H9 (cell line): ENCODE data around the gene NCKAP5. TPM values are rescaled to one million over a fixed set of nuclear protein-coding genes. Genes with fewer than 3 reads are reported as not detected.

ENCODE experiments used
- DNase-seq: peaks from one replicate; pipeline ENCODE4 v3.0.0-alpha.2; 2017
- H2AFZ ChIP-seq: one replicate; pipeline ENCODE4 v1.6.1; 2013; ENCODE audit warnings: mild to moderate bottlenecking, low read length, control low read depth, moderate library complexity
- H2AK5ac ChIP-seq: 2 replicates; pipeline ENCODE4 v1.6.1; 2013; ENCODE audit warnings: low read length, control low read depth, mixed read lengths; ENCODE audit not compliant: insufficient read length
- H2BK120ac ChIP-seq: one replicate; pipeline ENCODE4 v1.6.1; 2013; ENCODE audit warnings: low read depth, mild to moderate bottlenecking, low read length, control low read depth, inconsistent platforms; ENCODE audit not compliant: poor library complexity, severe bottlenecking
- H2BK12ac ChIP-seq: 2 replicates; pipeline ENCODE4 v1.6.1; 2013; ENCODE audit warnings: low read length, control low read depth, mixed read lengths, low read depth; ENCODE audit not compliant: insufficient read length
- H2BK15ac ChIP-seq: 2 replicates; pipeline ENCODE4 v1.6.1; 2013; ENCODE audit warnings: low read depth, low read length, control low read depth
- H2BK20ac ChIP-seq: one replicate; pipeline ENCODE4 v1.6.1; 2013; ENCODE audit warnings: low read depth, mild to moderate bottlenecking, low read length, control low read depth, inconsistent platforms; ENCODE audit not compliant: poor library complexity, severe bottlenecking
- H2BK5ac ChIP-seq: 2 replicates; pipeline ENCODE4 v1.6.1; 2013; ENCODE audit warnings: low read length, control low read depth, mixed read lengths; ENCODE audit not compliant: insufficient read length
- H3K14ac ChIP-seq: 2 replicates; pipeline ENCODE4 v1.6.1; 2013; ENCODE audit warnings: low read length, control low read depth; ENCODE audit not compliant: insufficient read depth
- H3K18ac ChIP-seq: 2 replicates; pipeline ENCODE4 v1.6.1; 2013; ENCODE audit warnings: low read depth, mild to moderate bottlenecking, mixed read lengths, low read length, control low read depth; ENCODE audit not compliant: insufficient read length
- H3K23ac ChIP-seq: 2 replicates; pipeline ENCODE4 v1.6.1; 2013; ENCODE audit warnings: low read length, control low read depth, mixed read lengths, low read depth; ENCODE audit not compliant: insufficient read length
- H3K23me2 ChIP-seq: 2 replicates; pipeline ENCODE4 v1.6.1; 2013; ENCODE audit warnings: low read depth, mild to moderate bottlenecking, mixed read lengths, low read length, control low read depth; ENCODE audit not compliant: insufficient read length, poor library complexity, severe bottlenecking
- H3K27ac ChIP-seq: 2 replicates; pipeline ENCODE4 v1.5.1; 2013; ENCODE audit warnings: low read length, control low read depth, mixed read lengths, low read depth; ENCODE audit not compliant: insufficient read length
- H3K27me3 ChIP-seq: 2 replicates; pipeline ENCODE4 v1.6.1; 2013; ENCODE audit warnings: low read length, control low read depth, inconsistent platforms; ENCODE audit not compliant: insufficient read depth
- H3K4ac ChIP-seq: 2 replicates; pipeline ENCODE4 v1.6.1; 2013; ENCODE audit warnings: low read depth, mild to moderate bottlenecking, control low read depth, inconsistent platforms, low read length, moderate library complexity
- H3K4me1 ChIP-seq: 2 replicates; pipeline ENCODE4 v1.6.1; 2013; ENCODE audit warnings: low read length, control low read depth, inconsistent platforms; ENCODE audit not compliant: insufficient read depth
- H3K4me2 ChIP-seq: 2 replicates; pipeline ENCODE4 v1.6.1; 2013; ENCODE audit warnings: low read length, control low read depth, mixed read lengths; ENCODE audit not compliant: insufficient read length, insufficient read depth
- H3K56ac ChIP-seq: 2 replicates; pipeline ENCODE4 v1.6.1; 2013; ENCODE audit warnings: low read depth, mild to moderate bottlenecking, mixed read lengths, low read length, control low read depth; ENCODE audit not compliant: insufficient read length
- H3K79me1 ChIP-seq: 2 replicates; pipeline ENCODE4 v1.6.1; 2013; ENCODE audit warnings: low read depth, mild to moderate bottlenecking, moderate library complexity, low read length, control low read depth, inconsistent platforms; ENCODE audit not compliant: insufficient read depth, poor library complexity, severe bottlenecking
- H3K79me2 ChIP-seq: 2 replicates; pipeline ENCODE4 v1.6.1; 2013; ENCODE audit warnings: low read length, control low read depth, inconsistent platforms; ENCODE audit not compliant: insufficient read depth
- H3K9ac ChIP-seq: 2 replicates; pipeline ENCODE4 v1.6.1; 2013; ENCODE audit warnings: low read length, control low read depth, mixed read lengths; ENCODE audit not compliant: insufficient read length; ENCODE audit errors: extremely low read depth
- H3K9me3 ChIP-seq: one replicate; pipeline ENCODE4 v1.6.1; 2013; ENCODE audit warnings: low read depth, low read length, inconsistent platforms; ENCODE audit not compliant: control insufficient read depth
- H3T11ph ChIP-seq: one replicate; pipeline ENCODE4 v1.6.1; 2013; ENCODE audit warnings: mild to moderate bottlenecking, low read length, control low read depth, inconsistent platforms
- H4K20me1 ChIP-seq: one replicate; pipeline ENCODE4 v1.6.1; 2013; ENCODE audit not compliant: control insufficient read depth, insufficient read length, insufficient read depth
- H4K5ac ChIP-seq: 2 replicates; pipeline ENCODE4 v1.6.1; 2013; ENCODE audit warnings: low read depth, mild to moderate bottlenecking, mixed read lengths, low read length, control low read depth; ENCODE audit not compliant: insufficient read length
- H4K8ac ChIP-seq: replicated peaks from 2 replicates; pipeline ENCODE4 v1.6.1; 2013; ENCODE audit warnings: low read length, control low read depth, mixed read lengths, low read depth; ENCODE audit not compliant: insufficient read length
- H4K91ac ChIP-seq: 2 replicates; pipeline ENCODE4 v1.6.1; 2013; ENCODE audit warnings: low read depth, mild to moderate bottlenecking, moderate library complexity, mixed read lengths, low read length, control low read depth; ENCODE audit not compliant: insufficient read length
- H3K27ac Mint-ChIP-seq, 3 experiments: 2 replicates in 2 of 3; 3 replicates in 1 of 3; pipeline ENCODE4 v1.8.0; 2020 to 2021; ENCODE audit warnings: mixed read lengths in 3 of 3, mild to moderate bottlenecking in 1 of 3, moderate library complexity in 1 of 3
- H3K27me3 Mint-ChIP-seq: 2 replicates; pipeline ENCODE4 v1.8.0; 2021; ENCODE audit warnings: low read depth, mild to moderate bottlenecking, moderate library complexity, mixed read lengths
- H3K36me3 Mint-ChIP-seq, 3 experiments: 2 replicates in 2 of 3; 3 replicates in 1 of 3; pipeline ENCODE4 v1.8.0; 2020 to 2021; ENCODE audit warnings: low read depth in 3 of 3, mixed read lengths in 3 of 3; ENCODE audit not compliant: insufficient read depth in 1 of 3
- H3K4me1 Mint-ChIP-seq, 2 experiments: 2 replicates each; pipeline ENCODE4 v1.8.0; 2020; ENCODE audit warnings: mixed read lengths in 2 of 2
- H3K4me3 Mint-ChIP-seq, 2 experiments: 2 replicates in 1 of 2; 3 replicates in 1 of 2; pipeline ENCODE4 v1.8.0; 2020 to 2021; ENCODE audit warnings: mild to moderate bottlenecking in 2 of 2, mixed read lengths in 2 of 2, moderate library complexity in 1 of 2
- H3K9me3 Mint-ChIP-seq, 2 experiments: 2 replicates in 1 of 2; 3 replicates in 1 of 2; pipeline ENCODE4 v1.8.0; 2020; ENCODE audit warnings: mild to moderate bottlenecking in 2 of 2, mixed read lengths in 2 of 2, moderate library complexity in 1 of 2
- WGBS: extraction: QIAGEN DNeasy Blood & Tissue Kit; methylation state at CpG from one replicate; pipeline ENCODE4 v1.1.7; 2013; ENCODE audit warnings: missing lambda C conversion rate, low lambda C conversion rate, mixed read lengths; ENCODE audit not compliant: insufficient read length; ENCODE audit errors: extremely low coverage; 5-methylcytosine and 5-hydroxymethylcytosine counted together
- total RNA-seq: library from RNA; stranded (reverse); gene quantifications from 2 replicates; pipeline ENCODE4 v1.2.1, GENCODE V29; 2021
- TF ChIP-seq, protein P1 (sequence below): fragments of 200-600 bp; sonication (generic); conservative IDR thresholded peaks from 3 replicates; pipeline ENCODE4 v1.8.0; 2021; ENCODE audit warnings: antibody characterized with exemption, mild to moderate bottlenecking

Gene NCKAP5
- total RNA-seq, 1 experiment from 2014 or later: 0.26 TPM

DNA sequence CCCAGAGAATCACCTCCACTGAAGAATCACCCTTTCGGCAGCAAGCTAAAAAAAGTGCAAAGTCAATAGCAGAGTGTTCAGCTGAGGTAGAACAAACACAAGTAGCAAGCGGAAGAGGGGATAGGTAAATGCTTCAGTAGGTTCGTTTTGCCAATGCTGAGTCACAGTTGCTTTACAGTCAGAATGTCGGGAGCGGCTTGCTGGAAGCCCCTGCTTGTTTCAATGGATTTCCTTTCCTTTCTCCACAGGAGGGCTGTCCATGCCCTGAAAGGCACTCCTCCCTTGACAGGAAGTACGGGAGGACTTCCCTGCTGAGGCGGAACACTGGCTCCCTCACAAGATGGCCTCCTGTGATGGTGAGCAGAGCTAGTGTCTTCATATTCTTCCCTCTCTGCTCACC, 752.0 kb downstream of the NCKAP5 start:
- no peak overlapping the region for H2AFZ ChIP-seq

More for the DNA sequence above, 752.0 kb downstream of the NCKAP5 start:
- Histone ChIP-seq H3K79me1 (no peaks in the 10 kb centered on the region), H2BK15ac (no peak overlapping the region), H4K8ac (no peak overlapping the region), H3K23ac (no peak overlapping the region), H3K18ac (no peak overlapping the region), H2BK5ac (no peak overlapping the region), H3K27ac (no peak overlapping the region), H3K23me2 (no peaks in the 10 kb centered on the region), H2BK120ac (no peak overlapping the region), H3K27me3 (no peaks in the 10 kb centered on the region), H3K9ac (no peak overlapping the region), H3K4me2 (no peak overlapping the region), H4K91ac (no peak overlapping the region), H3K4ac (no peak overlapping the region), H2BK20ac (no peak overlapping the region), H4K5ac (peak overlapping the region; percentile 75), H3T11ph (no peak overlapping the region), H3K4me1 (peaks cover 3% of the 10 kb centered on the region; the same call in 1 of the 2 replicates), H2AK5ac (no peak overlapping the region), H3K79me2 (no peaks in the 10 kb centered on the region), H4K20me1 (no peaks in the 10 kb centered on the region), H2BK12ac (no peak overlapping the region), H3K56ac (no peak overlapping the region), H3K9me3 (no peaks in the 10 kb centered on the region), H3K14ac (no peak overlapping the region)
- Mint-ChIP-seq H3K27ac (no peak overlapping the region), H3K4me3 (no peak overlapping the region), H3K36me3 (peaks cover 0 to 4% (median 1%) of the 10 kb centered on the region in 3 experiments; a peak in 4 of 7 replicates), H3K4me1 (peaks cover 9 to 13% of the 10 kb centered on the region in 2 experiments), H3K27me3 (no peaks in the 10 kb centered on the region), H3K9me3 (peaks cover 0 to 13% of the 10 kb centered on the region in 2 experiments; a peak in 3 of 5 replicates)
- WGBS: no CpG with 5 or more reads among the region's 7 CpGs
- TF ChIP-seq, protein P1, sequence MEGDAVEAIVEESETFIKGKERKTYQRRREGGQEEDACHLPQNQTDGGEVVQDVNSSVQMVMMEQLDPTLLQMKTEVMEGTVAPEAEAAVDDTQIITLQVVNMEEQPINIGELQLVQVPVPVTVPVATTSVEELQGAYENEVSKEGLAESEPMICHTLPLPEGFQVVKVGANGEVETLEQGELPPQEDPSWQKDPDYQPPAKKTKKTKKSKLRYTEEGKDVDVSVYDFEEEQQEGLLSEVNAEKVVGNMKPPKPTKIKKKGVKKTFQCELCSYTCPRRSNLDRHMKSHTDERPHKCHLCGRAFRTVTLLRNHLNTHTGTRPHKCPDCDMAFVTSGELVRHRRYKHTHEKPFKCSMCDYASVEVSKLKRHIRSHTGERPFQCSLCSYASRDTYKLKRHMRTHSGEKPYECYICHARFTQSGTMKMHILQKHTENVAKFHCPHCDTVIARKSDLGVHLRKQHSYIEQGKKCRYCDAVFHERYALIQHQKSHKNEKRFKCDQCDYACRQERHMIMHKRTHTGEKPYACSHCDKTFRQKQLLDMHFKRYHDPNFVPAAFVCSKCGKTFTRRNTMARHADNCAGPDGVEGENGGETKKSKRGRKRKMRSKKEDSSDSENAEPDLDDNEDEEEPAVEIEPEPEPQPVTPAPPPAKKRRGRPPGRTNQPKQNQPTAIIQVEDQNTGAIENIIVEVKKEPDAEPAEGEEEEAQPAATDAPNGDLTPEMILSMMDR: no peak
- DNase-seq: peak; percentile 33
